Pons (tissue), 1 donor: ENCODE data around the gene AUTS2.
"Not testable (repeated sequence)": the region's sequence is repeated elsewhere in the genome, so short reads cannot be mapped to it uniquely, and the experiment has no call there.

Experiments
- DNase-seq: peaks from one replicate; pipeline ENCODE4 v3.0.0-alpha.2; 2016; ENCODE audit warnings: low spot score

Gene AUTS2

GRCh38 chr7:70243443-70243842 lies 645.2 kb downstream of the AUTS2 start:
- no peak for DNase-seq

- no peak for DNase-seq
Measured at GRCh38 chr7:70257921-70258320, 659.6 kb downstream of the AUTS2 start.

- DNase-seq: peak; percentile 9
Measured at GRCh38 chr7:70259502-70259901, 661.2 kb downstream of the AUTS2 start.

DNA sequence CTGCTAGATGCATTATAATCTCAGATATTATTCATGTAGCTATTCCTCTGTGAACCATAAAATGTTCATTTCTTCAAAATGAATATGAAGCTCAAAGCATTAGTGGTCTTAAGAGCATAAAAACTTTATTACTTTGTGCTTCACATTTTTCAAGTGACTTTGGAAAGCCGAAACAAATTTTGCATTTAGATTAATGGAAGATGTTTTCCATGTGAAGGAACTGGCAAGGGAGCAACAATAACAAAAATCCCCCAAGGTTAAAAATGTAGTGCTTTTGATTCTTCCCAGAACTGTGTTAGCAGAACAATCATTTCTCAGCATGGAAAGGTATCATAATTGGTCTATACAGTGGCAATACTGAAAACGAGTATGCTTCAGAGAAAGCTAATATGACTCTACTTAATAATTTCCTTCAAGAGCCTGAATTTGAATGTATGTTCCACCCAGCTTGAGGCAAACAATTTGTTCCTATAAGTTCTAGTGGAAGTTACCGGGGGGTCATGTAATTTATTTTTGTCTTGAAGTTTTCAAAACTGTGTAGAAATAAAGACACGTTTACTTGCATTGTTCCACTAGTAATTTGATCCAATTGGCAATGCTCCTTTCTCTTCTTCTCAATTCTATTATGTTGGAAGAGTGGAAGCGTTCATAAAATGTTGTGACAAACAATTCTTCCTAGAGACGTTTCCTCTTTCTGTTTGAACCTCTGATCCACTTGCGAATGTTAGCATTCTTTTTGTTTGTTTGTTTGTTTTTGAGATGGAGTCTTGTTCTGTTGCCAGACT lies 665.4 kb downstream of the AUTS2 start:
- DNase-seq: no peak

- no peak for DNase-seq
Measured at GRCh38 chr7:70266186-70266585, 667.9 kb downstream of the AUTS2 start.

- no peak for DNase-seq
Measured at GRCh38 chr7:70267381-70268120, 669.3 kb downstream of the AUTS2 start.

- DNase-seq: no peak
Measured at GRCh38 chr7:70268179-70268578, 669.9 kb downstream of the AUTS2 start.

DNA sequence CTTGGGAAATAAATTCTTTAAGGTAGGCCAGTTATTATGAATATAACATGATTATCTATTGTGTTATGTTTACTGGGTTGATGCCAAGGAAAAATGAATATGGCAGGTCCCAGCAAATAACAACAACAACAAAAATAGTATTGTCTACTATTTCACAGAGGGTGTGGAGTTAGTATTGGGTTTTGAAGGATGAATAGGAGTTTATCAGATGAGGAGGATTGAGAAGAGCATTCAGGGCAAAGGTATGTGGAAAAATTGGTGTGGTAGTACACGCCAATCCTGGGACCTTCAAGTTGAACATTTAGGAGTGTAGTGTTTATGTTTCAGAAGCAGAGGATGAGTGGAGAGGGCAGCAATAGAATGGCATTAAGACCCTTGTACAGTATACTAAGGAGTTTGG lies 671.9 kb downstream of the AUTS2 start:
- no peak for DNase-seq

- DNase-seq: no peak
Measured at GRCh38 chr7:70271617-70272081, 673.4 kb downstream of the AUTS2 start.

GRCh38 chr7:70275570-70275969 lies 677.3 kb downstream of the AUTS2 start:
- DNase-seq: not testable (repeated sequence)

DNA sequence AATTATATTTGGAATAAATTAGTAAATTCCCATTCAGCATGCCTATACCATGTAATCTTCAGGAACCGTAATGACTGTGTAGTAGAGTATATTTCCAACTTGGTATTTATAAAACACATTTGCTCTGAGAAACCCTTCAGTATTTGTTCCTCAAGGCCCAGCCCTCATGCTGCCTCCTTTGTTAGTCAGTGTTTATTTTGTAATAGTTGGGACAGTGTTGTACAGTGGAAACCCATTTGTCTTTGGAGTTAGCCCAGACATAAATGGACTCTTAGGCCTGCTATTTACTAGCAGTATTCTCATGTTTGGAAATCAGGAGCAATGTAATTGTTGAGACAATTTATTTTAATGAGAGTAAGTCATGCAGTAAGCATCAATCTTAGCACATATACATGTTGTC lies 686.9 kb downstream of the AUTS2 start:
- DNase-seq: no peak

- DNase-seq: no peak
Measured at GRCh38 chr7:70285854-70286253, 687.6 kb downstream of the AUTS2 start.

GRCh38 chr7:70288781-70289456 lies 690.6 kb downstream of the AUTS2 start:
- no peak for DNase-seq

GRCh38 chr7:70292716-70293115 lies 694.4 kb downstream of the AUTS2 start:
- peak; percentile 12 for DNase-seq

DNA sequence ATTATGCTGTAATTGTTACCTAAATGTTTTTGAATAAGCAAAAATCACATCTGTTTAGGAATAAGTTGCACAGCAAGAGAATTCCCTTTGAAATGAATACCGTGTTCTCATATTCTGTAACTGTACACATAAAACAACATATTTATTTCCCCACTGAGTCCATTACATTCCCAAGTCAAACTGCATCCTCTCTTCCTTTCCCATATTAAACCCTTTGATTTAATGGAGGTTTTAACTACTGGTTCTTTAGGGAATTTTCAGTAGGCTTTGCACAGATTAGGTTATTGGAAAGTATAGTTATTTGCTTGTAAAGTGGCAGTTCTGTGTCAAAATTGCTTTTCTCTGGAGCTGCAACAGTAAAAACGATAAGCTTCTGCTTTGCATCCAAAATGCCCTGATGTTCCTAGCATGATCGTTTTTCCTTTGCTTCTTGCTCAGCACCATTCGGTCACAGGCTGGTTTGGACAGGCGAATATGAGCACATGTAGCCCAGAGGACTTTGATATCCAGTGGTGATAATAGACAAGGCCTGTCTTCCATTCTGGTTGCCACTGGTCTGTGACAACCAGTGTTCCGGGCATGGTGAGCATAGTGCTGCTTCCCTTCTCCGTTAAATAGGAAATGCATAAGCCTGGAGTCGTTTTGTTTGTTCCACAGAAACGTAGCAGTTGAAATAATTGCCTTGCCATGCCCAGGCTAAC lies 696.1 kb downstream of the AUTS2 start:
- DNase-seq: no peak

DNA sequence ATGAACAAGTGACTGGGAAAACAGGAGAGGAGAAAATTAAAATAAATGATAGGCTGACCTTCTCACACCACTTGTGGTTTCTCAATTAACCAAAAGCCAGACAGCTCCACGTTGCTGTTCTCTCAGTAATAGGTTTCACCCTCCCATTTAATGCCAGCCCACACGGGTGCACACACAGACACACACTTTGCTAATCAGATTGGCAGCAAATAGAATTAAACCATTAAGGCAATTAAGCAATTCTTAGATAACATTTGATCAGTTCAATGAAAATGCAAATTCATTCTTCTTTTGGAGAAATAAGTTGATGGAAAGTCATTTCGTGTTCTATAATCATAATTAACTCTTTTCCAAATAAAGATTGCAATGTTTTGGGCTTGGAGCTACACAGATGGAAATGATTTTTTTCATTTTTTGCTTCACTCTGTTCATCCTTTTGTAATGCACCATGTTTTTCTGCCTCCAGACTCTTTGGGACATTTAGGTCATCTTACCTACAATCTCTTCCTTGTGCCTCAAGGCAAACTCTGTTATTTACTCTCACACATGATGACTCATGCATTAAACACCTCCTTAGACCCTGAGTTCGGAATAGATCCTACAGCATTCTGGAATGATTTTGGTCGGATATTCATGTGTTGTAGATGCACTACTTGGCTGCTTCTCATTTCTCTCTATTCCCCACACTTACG lies 700.7 kb downstream of the AUTS2 start:
- no peak for DNase-seq

- DNase-seq: no peak
Measured at GRCh38 chr7:70299472-70299807, 701.2 kb downstream of the AUTS2 start.

DNA sequence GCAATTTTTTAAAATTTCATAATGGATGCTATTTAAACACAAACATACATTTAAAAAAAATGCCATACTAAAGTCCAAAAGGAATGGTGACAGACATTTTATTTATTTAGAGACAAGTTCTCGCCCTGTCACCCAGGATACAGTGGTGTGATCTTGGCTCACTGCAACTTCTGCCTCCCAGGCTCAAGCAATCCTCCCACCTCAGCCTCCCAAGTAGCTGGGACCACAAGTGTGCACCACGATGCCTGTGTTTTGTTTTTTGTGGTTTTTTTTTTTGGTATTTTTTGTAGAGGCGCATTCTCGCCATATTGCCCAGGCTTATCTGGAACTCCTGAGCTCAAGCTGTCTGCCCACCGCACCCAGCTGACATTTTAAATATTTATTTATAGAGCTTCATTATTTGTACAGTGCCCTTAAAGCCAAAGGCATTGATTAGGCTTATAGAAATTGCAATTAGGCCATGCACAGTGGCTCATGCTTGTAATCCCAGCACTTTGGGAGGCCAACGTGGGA lies 703.5 kb downstream of the AUTS2 start:
- DNase-seq: no peak

DNA sequence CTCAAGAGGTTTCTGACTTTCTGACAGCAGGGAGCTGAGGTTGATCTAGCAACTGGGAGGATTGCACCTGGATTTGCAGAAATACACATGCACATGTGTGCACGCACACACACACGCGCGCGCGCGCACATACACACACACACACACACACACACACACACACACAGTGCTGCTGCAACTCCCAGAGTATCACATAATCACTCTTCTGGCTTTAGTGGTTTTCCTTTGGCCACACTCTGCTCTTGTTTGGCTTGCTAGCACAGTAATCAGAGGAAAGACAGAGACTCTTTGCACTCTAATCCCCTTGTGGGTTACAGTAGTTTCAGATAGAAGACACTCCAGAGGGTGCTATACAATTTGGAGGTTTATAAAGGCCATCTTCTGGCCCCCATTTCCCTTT lies 705.0 kb downstream of the AUTS2 start:
- no peak for DNase-seq

DNA sequence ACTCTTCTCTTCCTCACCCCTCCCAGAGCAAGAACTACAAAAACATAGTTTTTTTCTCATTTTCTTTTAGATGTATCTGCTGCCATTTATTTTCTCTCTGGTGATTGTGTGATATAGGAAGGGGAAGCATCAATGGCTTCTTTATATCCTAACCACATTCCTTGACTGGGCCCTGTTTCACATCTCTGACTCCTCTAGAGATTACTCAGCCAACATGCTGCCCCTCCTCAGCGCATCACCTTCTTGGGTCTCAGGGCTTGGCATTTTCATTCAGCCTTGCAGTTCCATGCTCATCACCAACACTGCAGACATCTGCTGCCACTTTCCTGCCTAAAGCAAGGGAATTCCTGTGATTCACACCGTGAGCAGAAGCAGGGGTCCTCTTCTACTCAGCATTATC lies 705.5 kb downstream of the AUTS2 start:
- DNase-seq: no peak

DNA sequence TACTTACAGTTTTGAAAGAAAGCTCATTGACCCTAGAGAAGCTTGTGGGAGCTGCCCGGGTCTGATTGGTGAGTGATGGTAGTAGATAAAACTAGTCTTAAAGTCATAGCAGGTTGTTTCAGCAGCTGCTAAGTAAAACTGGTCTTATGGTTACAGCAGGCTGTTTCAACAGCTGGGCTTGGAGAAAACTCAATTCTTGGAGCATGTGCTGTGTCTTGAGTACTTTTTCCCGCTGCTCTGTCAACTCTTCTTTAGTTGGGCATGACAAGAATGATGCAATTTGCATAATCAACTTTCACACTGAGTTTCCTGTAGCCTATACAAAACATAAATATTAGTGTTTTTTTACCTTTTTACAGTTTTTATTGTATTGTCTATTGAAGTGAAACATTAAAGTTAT lies 707.9 kb downstream of the AUTS2 start:
- DNase-seq: no peak
